AG08396 (cell line): ENCODE measurements around the gene FADS6.

Experiments used
- DNase-seq: peaks from one replicate; pipeline ENCODE4 v3.0.0; 2012; ENCODE audit warnings: low spot score, mixed read lengths

Gene FADS6

DNA sequence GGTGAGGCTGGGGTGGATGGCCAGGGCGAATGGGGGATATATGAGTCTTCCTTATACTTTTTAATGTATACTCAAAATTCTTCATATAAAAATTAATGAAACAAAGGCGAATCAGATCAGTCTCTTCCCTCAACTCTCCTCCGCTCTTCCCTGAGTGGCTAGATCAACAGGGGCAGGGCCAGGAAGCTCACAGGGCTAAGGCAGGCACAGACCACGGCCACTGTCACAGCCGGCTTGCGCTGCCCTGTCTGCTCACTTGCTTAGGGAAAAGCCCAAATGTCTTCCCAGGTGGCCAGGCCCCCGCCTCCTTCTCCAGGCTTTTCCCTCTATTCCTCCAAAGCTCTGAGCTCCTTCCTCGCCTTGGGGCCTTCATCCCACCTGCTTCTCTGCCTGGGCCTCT lies 39.8 kb downstream of the FADS6 start:
- DNase-seq = no peak

GRCh38 chr17:74853048-74853397 lies 40.4 kb downstream of the FADS6 start:
- no peak for DNase-seq

- DNase-seq = peak; percentile 65
Measured at GRCh38 chr17:74852237-74853047, 41.0 kb downstream of the FADS6 start.

DNA sequence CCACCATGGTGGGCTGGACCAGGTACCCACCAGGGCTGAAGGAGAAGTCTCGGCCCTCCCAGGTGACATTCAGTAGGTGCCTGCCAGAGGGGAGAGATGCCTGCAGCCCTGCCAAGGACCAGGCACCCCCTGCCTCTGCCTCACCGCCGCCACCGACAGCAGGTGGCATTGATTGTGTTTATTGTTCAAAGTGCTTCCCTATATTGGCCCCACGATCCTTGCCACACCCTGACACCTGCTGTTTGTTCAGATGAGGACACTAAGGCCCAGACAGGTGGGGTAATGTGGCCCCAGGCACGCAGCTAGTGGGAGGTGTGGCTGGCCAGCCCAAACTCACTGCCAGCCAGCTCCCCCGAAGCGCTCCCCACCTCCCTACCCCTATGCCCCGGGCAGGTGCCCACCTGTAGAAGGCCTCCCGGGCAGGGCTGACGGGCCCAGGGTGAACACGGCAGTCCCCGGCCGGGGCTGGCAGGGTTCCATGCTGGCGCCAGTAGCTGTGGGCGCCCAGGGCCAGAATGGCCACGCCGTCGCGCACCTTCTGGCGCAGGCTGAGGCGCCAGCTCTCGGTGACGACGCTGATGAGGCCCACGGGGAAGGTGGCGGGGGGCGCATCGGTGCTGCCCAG lies 41.7 kb downstream of the FADS6 start:
- no peak for DNase-seq

DNA sequence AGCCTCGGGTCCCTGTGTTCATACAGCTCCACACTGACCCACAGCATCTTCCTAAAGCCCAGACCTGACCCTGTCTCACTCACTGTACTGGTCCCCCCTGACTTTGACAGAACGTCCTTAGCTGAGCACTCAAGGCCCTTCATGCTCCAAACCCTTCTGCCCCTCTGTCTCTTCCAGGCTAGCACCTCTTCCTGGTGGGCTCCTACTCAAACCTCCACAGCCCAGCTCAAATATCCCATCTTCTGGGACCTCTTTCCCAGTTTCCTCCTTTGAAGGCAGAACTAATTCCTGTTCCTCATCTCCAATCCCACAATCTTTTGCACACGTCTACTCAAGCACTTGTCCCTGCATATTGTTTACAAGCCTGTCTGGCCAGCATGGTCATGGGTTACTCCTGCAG lies 42.5 kb downstream of the FADS6 start:
- DNase-seq = no peak

DNA sequence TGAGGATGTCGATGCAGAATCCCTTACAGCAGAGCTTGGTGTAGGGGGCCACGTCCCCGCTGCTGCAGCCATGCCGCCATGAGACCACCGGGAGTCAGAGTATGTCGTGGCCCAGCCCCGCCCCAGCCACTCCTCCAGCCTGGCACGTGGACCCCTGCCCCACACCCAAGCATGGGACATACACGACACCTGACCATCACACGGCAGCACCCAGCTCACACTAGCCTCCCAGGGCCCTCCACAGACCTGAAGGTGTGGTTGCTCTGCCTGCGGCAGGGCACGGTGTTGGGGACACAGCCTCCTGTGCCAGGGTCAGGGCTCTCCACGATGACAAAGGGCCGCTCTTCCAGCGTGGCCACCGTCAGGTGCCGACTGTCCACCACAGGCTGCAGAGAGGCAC lies 43.1 kb downstream of the FADS6 start:
- no peak for DNase-seq

DNA sequence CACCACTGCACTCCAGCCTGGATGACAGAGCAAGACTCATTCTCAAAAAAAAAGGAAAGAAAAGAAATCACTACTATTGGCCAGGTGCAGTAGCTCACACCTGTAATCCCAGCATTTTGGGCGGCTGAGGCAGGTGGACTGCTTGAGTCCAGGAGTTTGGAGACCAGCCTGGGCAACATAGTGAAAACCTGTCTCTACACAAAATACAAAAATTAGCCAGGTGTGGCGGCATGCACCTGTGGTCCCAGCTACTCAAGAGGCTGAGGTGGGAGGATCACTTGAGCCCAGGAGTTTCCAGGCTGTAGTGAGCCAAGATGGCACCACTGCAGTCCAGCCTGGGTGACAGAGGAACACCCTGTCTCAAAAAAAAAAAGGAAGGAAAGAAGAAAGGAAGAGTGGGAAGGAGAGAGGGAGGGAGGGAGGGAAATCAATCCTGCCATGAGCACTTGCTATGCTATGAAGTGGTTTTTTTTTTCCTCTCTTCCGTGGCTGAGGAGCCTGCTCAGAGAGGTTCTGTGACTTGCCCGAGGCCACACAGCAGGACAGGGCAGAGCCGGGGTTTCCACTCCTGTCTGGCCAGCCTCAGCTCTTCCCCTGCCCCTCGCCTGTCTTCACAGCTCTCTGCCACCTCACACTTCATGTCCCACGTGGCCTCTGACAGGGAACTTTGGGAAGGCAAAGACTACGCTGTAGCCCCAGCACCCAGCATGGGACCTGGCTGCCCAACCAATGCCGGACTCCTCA lies 44.6 kb downstream of the FADS6 start:
- DNase-seq = no peak

GRCh38 chr17:74846621-74847020 lies 46.8 kb downstream of the FADS6 start:
- DNase-seq = no peak

DNA sequence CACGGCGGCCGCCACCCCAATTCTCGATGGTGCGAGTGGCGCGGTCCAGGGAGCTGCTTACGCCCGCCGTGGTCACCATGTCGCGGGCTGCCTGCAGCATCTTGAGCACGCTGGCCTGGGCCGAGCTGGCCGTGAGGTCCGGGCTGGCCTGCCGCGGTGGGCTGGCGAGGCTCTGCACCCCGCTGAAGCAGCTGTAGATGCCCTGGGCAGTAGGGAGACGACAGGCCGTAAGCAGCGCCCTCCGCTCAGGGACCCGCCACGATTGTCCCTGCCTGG lies 50.1 kb downstream of the FADS6 start:
- DNase-seq = no peak

- DNase-seq = peak; percentile 96
Measured at GRCh38 chr17:74842599-74843351, 50.7 kb downstream of the FADS6 start.

DNA sequence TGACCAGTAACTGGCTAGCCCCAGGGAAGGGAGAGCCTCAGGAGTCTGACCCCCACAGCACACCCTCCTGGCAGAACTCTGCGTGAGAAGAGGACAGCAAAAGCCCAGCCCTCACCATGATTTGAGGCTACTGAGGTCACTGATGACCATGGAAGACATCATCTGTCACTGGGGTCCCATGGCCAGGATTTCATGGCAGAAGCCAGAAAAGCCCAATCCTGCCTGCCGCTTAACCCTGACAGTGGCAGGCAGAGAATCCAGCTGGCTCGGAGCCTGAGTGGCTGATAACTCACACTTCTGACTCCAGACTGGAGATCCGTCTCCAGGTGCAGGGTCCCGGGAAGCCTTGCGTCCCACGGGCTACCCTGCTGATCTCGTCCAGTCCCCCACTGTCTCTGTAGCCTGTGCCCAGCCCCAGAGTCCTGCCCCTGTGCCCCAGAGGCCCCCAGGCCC lies 51.3 kb downstream of the FADS6 start:
- no peak for DNase-seq

GRCh38 chr17:74840989-74841666 lies 52.3 kb downstream of the FADS6 start:
- DNase-seq = peak; percentile 78

DNA sequence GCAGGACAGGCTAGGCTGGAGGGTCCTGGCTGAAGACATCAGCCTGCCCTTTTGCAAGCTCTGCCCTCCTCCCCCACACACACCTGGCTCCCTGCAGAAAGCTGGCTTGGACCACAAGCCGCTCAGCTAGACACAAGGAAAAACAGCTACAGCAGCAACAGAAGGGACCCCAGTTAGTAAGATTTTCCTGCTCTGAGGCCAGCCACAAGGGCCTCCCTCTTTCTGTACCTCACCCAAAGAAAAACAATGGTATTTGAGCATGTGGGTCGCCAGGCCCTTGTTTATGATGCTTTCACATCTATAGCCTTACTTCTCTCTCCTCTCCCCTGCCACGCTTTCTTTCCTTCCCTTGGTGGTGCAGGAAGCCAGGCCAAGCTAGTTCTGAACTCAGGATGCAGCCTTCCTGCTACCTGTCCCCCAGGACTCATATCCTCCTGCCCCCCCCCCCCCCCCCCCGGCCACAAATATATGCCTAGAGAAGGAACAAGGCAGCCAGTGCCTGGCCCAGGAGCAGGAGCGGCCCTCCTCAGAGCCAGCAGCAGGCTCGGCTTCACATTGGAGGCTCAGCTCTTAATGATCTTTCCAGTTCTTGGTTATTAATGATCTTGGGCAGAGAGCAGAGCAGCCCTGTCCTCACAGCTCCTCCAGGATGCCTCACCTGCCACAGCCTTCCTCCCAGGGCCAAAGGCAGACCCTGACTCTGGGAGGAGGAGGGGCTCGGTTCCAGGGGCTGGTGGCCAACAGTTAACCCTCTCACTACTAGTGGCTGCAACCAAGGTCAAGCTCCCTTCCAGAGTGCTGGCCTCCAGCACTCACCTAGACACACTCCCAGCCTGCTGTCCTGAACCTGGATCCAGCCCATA lies 53.2 kb downstream of the FADS6 start:
- DNase-seq = no peak

- DNase-seq = no peak
Measured at GRCh38 chr17:74838274-74838673, 55.2 kb downstream of the FADS6 start.

DNA sequence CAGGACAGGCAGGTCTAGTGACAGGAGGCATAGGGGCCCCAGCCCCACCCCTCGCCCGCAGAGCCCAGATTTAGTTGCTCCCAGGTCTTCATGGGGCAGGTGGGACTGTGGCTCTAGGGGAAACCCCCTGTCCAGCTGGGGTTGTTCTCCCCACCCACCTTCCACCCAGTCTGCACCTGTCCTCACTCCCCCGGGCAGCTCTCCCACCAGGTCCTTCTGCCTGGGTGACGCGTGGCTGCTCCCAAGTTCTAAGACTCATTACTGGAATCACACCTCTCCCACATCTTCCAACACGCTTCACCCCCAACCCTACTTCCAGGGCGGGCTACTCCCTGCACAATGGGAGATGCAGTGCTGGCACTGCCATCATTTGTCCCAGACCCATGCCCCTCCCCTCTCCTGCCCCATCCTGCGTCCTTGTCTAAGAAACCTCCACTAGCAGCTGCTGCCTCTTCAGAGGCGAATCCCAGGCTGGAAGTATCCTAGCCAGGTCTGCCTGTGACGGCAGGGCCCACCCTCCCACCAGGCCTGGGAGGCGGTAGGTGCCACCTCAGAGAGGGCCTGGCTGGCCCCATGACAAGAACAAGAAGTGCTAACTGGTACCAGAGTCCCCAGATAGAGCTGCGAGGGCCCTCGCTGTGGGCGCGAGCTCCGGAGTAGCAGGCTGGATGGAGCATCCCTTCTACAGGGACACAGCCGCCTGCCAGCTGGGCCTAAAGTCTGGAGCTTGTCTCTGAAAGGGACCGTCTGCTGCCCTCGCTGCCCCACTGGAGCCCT lies 56.6 kb downstream of the FADS6 start:
- no peak for DNase-seq

GRCh38 chr17:74836191-74836590 lies 57.2 kb downstream of the FADS6 start:
- DNase-seq = no peak

DNA sequence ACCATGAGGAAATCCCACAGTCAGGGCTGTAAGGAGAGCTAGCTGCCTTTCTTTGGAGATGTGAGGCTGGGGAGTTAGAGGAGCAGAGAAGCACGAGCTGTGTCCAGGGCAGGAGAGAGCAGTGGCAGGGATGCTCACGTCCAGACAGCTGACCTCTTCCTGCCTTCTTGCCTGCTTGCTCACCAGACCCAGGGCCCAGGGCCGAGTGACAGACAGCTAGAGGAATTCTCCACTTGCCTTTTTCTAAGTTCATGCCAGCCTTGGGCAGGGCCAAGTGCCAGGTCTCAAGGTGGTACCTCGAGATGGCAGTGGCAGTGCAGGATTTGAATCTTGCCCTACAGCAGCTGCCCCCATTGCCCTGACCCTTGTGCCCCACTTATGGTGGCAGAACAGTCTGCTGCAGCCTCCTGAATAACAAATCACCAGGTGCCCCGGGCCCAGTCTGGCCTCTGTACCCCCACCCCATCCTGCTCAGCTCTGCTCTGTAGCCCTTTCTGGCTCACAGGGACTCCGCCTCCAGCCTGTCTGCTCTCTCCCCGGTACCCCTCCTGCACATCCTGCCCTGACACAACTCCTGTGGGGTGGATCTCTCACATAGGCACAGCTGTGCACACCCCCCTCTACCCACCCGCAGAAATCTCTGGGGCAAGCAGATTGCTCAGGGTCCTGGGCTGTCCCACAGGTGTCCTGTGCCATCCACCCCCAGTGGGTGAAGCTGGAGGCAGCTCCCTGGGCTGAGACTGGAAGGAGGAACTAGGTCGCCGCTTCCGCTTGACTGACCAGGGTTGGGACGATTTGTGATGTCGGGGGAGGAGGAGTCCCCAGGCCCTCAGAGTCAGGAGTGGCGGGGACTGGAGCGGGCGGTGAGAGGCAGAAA lies 59.7 kb downstream of the FADS6 start:
- DNase-seq = peak; percentile 83

DNA sequence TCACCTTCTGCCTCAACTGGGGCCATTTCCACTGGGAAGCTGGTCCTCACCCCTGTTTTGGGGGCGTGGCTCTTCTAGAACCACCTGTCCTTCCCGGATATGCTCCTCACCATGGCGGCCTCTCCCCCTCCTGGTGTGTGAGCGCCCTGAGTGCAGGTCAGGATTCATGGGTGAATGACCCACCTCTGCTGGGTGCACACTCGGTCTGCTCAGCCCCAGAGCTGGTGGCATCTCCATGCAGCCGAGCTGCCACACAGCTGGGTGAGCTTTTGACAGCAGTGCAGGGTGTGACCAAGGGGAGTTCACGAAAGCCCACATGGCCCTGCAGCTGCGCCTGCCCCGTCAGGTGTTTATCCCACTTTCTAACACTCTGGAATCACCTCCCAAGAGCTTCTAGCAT lies 61.0 kb downstream of the FADS6 start:
- no peak for DNase-seq

GRCh38 chr17:74831444-74832146 lies 61.8 kb downstream of the FADS6 start:
- DNase-seq = no peak
